Adrenal gland (tissue), 12 donors: ENCODE data around the gene FOXP2. TPM values are rescaled to one million over a fixed set of nuclear protein-coding genes. Genes with fewer than 3 reads are reported as not detected.

Experiments used
- DNase-seq, 7 donors: peaks; one replicate each; pipeline ENCODE4 v3.0.0-alpha.2; 2019 to 2020
- H3K27ac ChIP-seq, 5 donors: fragments of 200-600 bp; sonication (generic) in 4 of 5; 1 replicate in 3 of 5; 2 replicates in 2 of 5; pipeline versions ENCODE4 v1.5.1 to v1.8.0; 2016 to 2020; ENCODE audit warnings: mild to moderate bottlenecking in 1 of 5
- H3K27me3 ChIP-seq: fragments of 200-600 bp; 2 replicates; pipeline ENCODE4 v1.8.0; 2021
- H3K36me3 ChIP-seq, 2 donors: fragments of 200-600 bp; replicated peaks in 1 of 2; 1 replicate in 1 of 2; 2 replicates in 1 of 2; pipeline versions ENCODE4 v1.5.1 to v1.8.0; 2018 to 2022
- H3K4me1 ChIP-seq, 2 donors: fragments of 200-600 bp; replicated peaks in 1 of 2; 1 replicate in 1 of 2; 2 replicates in 1 of 2; pipeline versions ENCODE4 v1.5.1 to v1.8.0; 2018 to 2021
- H3K4me3 ChIP-seq, 4 donors: fragments of 200-600 bp; sonication (generic) in 3 of 4; one replicate each; pipeline ENCODE4 v1.5.1; 2016 to 2018
- H3K9me3 ChIP-seq, 3 donors: fragments of 200-600 bp; sonication (generic) in 1 of 3; replicated peaks in 1 of 3; 1 replicate in 2 of 3; 2 replicates in 1 of 3; pipeline versions ENCODE4 v1.5.1 to v1.8.0; 2016 to 2021
- POLR2A ChIP-seq, 2 donors: fragments of 450-650 bp; IDR thresholded peaks; one replicate each; pipeline ENCODE4 v1.6.1; 2017; ENCODE audit warnings: antibody characterized with exemption in 2 of 2, mild to moderate bottlenecking in 2 of 2, moderate library complexity in 1 of 2
- WGBS, 4 donors: extraction: QIAGEN DNeasy Blood & Tissue Kit in 2 of 4; methylation state at CpG; one replicate each; pipeline versions ENCODE4 v1.1.5 to v1.1.7; 2013 to 2017; 5-methylcytosine and 5-hydroxymethylcytosine counted together
- intact Hi-C, 2 donors: fragments of 100-400 bp; cut with DNase I; formaldehyde crosslinking; loops; one replicate each; pipeline versions ENCODE4 v1.14.1 to v1.15.0; 2022 to 2023
- polyA plus RNA-seq, 3 donors: library from polyadenylated mRNA; stranded (reverse); fragments of 200-250 nt in 2 of 3; fragments of 350-450 nt in 1 of 3; fragmentation: Illumina TruSeq in 1 of 3; extraction: RNeasy Lipid Tissue Mini Kit (QIAGEN cat#74804) in 1 of 3; gene quantifications; one replicate each; pipeline ENCODE4 v1.2.3, GENCODE V29; 2013 to 2014
- total RNA-seq, 9 donors: library from RNA; depleted of rRNA in 4 of 9; stranded (reverse); fragments of >200 nt in 4 of 9; fragments of 120-200 nt in 1 of 9; fragmentation: NEBNext Ultra II Directional in 1 of 9; extraction: Animal tissue kit (Norgen Biotek cat#: 25700) in 1 of 9; gene quantifications; one replicate each; pipeline versions ENCODE4 v1.1.0 to v1.2.4, GENCODE V29; 2013 to 2023
- TF ChIP-seq, protein P1 (sequence below), 6 experiments: fragments of 450-650 bp in 4 of 6; fragments of 200-600 bp in 2 of 6; sonication (generic) in 1 of 6; IDR thresholded peaks; 1 replicate in 5 of 6; 2 replicates in 1 of 6; pipeline versions ENCODE4 v1.5.1 to v1.8.0; 2016 to 2021; ENCODE audit warnings: antibody characterized with exemption in 6 of 6, mild to moderate bottlenecking in 2 of 6, moderate library complexity in 1 of 6
- donor health status: healthy with polysubstance abuse.
- donor health status: Bipolar disorder and iron deficiency.
- donor health status: DM: yes; HTN: yes; CAD: no.
- donor health status: DM: no; HTN: no; CAD: no.
- donor health status: DM: no; HTN: no; CAD: no.
- donor health status: DM: yes; HTN: yes; CAD: no.

FOXP2 gene
- total and polyA plus RNA-seq, 12 donors: 1.1 to 14.5 (median 2.7) TPM

DNA sequence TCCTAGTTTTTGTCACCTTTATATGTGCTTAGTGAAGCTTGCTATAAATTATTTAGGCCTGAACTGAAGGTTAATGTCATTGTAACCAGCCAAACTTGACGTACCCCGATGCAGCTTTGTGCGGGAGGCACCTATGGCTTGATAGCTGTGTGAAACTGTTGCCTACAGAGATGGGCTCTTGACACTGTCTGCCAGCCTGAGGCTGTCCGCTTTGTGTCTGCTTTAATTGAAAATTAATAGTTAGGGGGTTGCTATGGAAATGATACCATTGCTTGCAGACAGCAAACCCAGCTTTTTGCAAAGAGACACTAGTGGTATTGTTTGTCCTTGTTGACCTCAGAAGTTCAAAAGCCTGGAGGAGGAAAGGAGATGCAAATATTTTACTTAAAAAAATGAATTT lies 2.1 kb upstream of the FOXP2 start:
- no peak for TF ChIP-seq POLR2A (IDR thresholded peaks at IDR 0.05)
- TF ChIP-seq, protein P1, sequence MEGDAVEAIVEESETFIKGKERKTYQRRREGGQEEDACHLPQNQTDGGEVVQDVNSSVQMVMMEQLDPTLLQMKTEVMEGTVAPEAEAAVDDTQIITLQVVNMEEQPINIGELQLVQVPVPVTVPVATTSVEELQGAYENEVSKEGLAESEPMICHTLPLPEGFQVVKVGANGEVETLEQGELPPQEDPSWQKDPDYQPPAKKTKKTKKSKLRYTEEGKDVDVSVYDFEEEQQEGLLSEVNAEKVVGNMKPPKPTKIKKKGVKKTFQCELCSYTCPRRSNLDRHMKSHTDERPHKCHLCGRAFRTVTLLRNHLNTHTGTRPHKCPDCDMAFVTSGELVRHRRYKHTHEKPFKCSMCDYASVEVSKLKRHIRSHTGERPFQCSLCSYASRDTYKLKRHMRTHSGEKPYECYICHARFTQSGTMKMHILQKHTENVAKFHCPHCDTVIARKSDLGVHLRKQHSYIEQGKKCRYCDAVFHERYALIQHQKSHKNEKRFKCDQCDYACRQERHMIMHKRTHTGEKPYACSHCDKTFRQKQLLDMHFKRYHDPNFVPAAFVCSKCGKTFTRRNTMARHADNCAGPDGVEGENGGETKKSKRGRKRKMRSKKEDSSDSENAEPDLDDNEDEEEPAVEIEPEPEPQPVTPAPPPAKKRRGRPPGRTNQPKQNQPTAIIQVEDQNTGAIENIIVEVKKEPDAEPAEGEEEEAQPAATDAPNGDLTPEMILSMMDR (IDR thresholded peaks at IDR 0.05): no peak
- H3K27me3 ChIP-seq: no peaks in the 10 kb centered on the region
- peaks cover 0 to 9% of the 10 kb centered on the region in 2 donors for H3K4me1 ChIP-seq
- no peak overlapping the region for H3K4me3 ChIP-seq
- intact Hi-C loops: no loop called here
- H3K27ac ChIP-seq: no peak overlapping the region
- WGBS, 4 donors: 80 to 85% (median 81%) methylated on average over 4 of the region's 4 CpGs
- DNase-seq: no peak
- H3K36me3 ChIP-seq: no peaks in the 10 kb centered on the region
- H3K9me3 ChIP-seq: no peaks in the 10 kb centered on the region

- 39 to 61% (median 48%) methylated on average over 4 of the region's 4 CpGs for WGBS, 4 donors
- no peaks in the 10 kb centered on the region for H3K36me3 ChIP-seq
- no peak overlapping the region for H3K4me3 ChIP-seq
- no peak for DNase-seq
- intact Hi-C loops: no loop called here
- TF ChIP-seq, protein P1 (IDR thresholded peaks at IDR 0.05): no peak
- TF ChIP-seq POLR2A (IDR thresholded peaks at IDR 0.05): no peak
- peaks cover 0 to 9% of the 10 kb centered on the region in 2 donors for H3K4me1 ChIP-seq
- H3K27ac ChIP-seq: peak overlapping the region in 1 of 5 donors; percentile 30
- H3K27me3 ChIP-seq: no peaks in the 10 kb centered on the region
- no peaks in the 10 kb centered on the region for H3K9me3 ChIP-seq
These were observed 857 bp upstream of the FOXP2 start for GRCh38 chr7:114413761-114414155.

DNA sequence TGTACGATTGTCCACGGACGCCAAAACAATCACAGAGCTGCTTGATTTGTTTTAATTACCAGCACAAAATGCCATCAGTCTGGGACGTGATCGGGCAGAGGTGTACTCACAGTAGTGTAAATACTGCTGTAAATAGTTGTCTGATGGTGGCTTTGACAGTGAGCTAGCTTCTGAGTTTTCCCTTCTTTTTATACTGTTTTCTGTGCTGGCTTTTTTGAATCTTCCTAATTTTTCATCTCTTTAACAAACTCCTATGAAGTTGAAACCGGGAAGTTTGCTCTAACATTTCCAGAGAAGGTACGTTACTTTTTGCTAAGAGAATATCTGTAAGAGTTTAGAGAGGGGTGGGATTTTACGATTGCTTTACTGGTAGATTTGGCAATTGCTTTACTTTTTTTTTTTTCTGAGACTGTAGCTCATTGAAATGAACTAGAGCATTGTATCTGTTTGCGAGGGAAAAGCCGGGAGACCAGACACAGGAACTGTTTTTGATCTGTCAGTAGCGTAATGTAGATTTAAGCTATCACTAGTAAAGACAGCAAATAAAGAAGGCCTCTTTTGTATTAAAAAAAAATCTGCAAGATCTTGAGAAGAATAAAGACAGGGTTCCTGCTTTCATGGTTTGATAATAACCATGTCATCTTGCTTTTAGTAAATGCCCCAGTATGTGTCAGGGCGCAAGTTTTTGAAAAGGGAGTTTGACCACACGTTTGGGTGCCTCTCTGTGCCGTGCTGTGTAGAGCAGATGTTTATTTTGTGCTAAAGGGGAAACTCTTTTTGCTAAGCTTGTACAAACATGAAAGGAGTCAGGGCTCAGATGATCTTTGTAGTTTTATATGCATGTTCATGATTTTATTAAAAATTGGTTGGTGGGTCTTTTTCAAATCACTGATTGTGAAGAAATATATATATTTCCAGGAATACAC lies 712 bp downstream of the FOXP2 start:
- TF ChIP-seq POLR2A (IDR thresholded peaks at IDR 0.05): no peak
- TF ChIP-seq, protein P1 (IDR thresholded peaks at IDR 0.05): no peak
- peak overlapping the region in 3 of 5 donors; percentile 4 to 18 (median 10) for H3K27ac ChIP-seq

GRCh38 chr7:114416129-114416990 lies 1.7 kb downstream of the FOXP2 start:
- intact Hi-C loops: no loop called here

More for the DNA sequence above, 712 bp downstream of the FOXP2 start:
- peaks cover 0 to 9% of the 10 kb centered on the region in 2 donors for H3K4me1 ChIP-seq
- no peak for DNase-seq
- intact Hi-C loops: no loop called here
- H3K4me3 ChIP-seq: peak overlapping the region in 2 of 4 donors; percentile 10 to 41
- 25 to 31% (median 29%) methylated on average over 14 of the region's 14 CpGs for WGBS, 4 donors
- H3K9me3 ChIP-seq: no peaks in the 10 kb centered on the region
- no peaks in the 10 kb centered on the region for H3K36me3 ChIP-seq
- no peaks in the 10 kb centered on the region for H3K27me3 ChIP-seq

More at GRCh38 chr7:114416129-114416990, 1.7 kb downstream of the FOXP2 start:
- no peak for TF ChIP-seq POLR2A (IDR thresholded peaks at IDR 0.05)
- TF ChIP-seq, protein P1 (IDR thresholded peaks at IDR 0.05): no peak
- Histone ChIP-seq H3K4me1 (peaks cover 0 to 9% of the 10 kb centered on the region in 2 donors), H3K9me3 (no peaks in the 10 kb centered on the region), H3K27me3 (no peaks in the 10 kb centered on the region), H3K36me3 (no peaks in the 10 kb centered on the region), H3K4me3 (peak overlapping the region in 1 of 4 donors; percentile 41), H3K27ac (no peak overlapping the region)
- WGBS, 4 donors: 46 to 54% (median 52%) methylated on average over 10 of the region's 10 CpGs
- DNase-seq: no peak
